ENCODE results near the gene AHNAK. TPM values are rescaled to one million over a fixed set of nuclear protein-coding genes. Genes with fewer than 3 reads are reported as not detected.

AHNAK gene
- total and polyA plus RNA-seq, 2 of the 8 experiments (the other 6 are each of a cell fraction or from before 2014, with no cell fraction given): 2.0 to 5.8 TPM

- no peak overlapping the region for H2BK120ac ChIP-seq (replicated peaks; ENCODE audit: low read depth, low read length)
- H2BK5ac ChIP-seq (ENCODE audit: low read depth, low read length): no peak overlapping the region
- no peak overlapping the region for H2BK15ac ChIP-seq (ENCODE audit: low read length)
- no peak overlapping the region for H2AK5ac ChIP-seq (ENCODE audit: low read depth, low read length)
- ChIA-PET POLR2A (ENCODE audit: partially characterized antibody) (no interaction called here), CTCF (ENCODE audit: partially characterized antibody) (interaction anchor here (0.6 to 1.6 kb wide), 5 partner anchors 10 to 244 kb away, joined by 3 to 8 read pairs (median 3); no protein-coding TSS in a partner anchor)
- no peaks in the 10 kb centered on the region for H3K36me3 ChIP-seq (ENCODE audit: control insufficient read depth in 2 of 4, insufficient read depth in 4 of 4, low read length in 3 of 4)
- no peaks in the 10 kb centered on the region for H3K23me2 ChIP-seq (ENCODE audit: low read depth, low read length)
- H3K27ac ChIP-seq (ENCODE audit: low read depth, low read length): no peak overlapping the region
- H3K27me3 ChIP-seq (replicated peaks in 1 of 4; ENCODE audit: control insufficient read depth in 3 of 4, extremely low read depth in 1 of 4, insufficient read depth in 3 of 4, low read length in 3 of 4): no peaks in the 10 kb centered on the region
- 97% methylated on average over 6 of the region's 6 CpGs; no CpG with 5 or more reads in 1 of the 2 experiments for WGBS, 2 experiments (ENCODE audit: extremely low coverage in 1 of 2, insufficient coverage in 1 of 2, insufficient read length in 1 of 2, insufficient replicate concordance in 2 of 2, low coverage in 1 of 2, low lambda C conversion rate in 2 of 2, missing lambda C conversion rate in 1 of 2)
- no peaks in the 10 kb centered on the region for H3K79me1 ChIP-seq (ENCODE audit: low read depth, low read length)
- H3K4me1 ChIP-seq (replicated peaks in 1 of 4; ENCODE audit: control insufficient read depth in 3 of 4, insufficient read depth in 4 of 4, low read length in 3 of 4): no peaks in the 10 kb centered on the region
- no peak overlapping the region for H3K4ac ChIP-seq (replicated peaks; ENCODE audit: insufficient read length, low read depth, low read length)
- H3K9me3 ChIP-seq (ENCODE audit: insufficient read depth in 2 of 2, low read depth in 1 of 2, low read length in 1 of 2): no peaks in the 10 kb centered on the region
- no peak overlapping the region for H4K5ac ChIP-seq (ENCODE audit: insufficient read length, low read depth, low read length)
- no peak overlapping the region for H3K23ac ChIP-seq (ENCODE audit: insufficient read length)
- no peak overlapping the region for H3K9ac ChIP-seq (replicated peaks in 1 of 4; ENCODE audit: extremely low read depth in 1 of 4, low read depth in 3 of 4, low read length in 3 of 4)
- H3K56ac ChIP-seq (replicated peaks; ENCODE audit: insufficient read length, low read depth, low read length): no peak overlapping the region
- H3K18ac ChIP-seq (ENCODE audit: extremely low read depth, low read length): no peak overlapping the region
- H3K14ac ChIP-seq (ENCODE audit: insufficient read length): no peak overlapping the region
- FAIRE-seq (no peak), DNase-seq (ENCODE audit: low read depth in 1 of 2, low spot score in 2 of 2) (no peak)
- H2BK12ac ChIP-seq (ENCODE audit: low read depth, low read length): no peak overlapping the region
- H2BK20ac ChIP-seq (ENCODE audit: low read length): no peak overlapping the region
- H3K4me3 ChIP-seq (ENCODE audit: extremely low read depth in 1 of 4, insufficient read depth in 2 of 4, low read depth in 3 of 4, low read length in 4 of 4): no peak overlapping the region
- H3K4me2 ChIP-seq (ENCODE audit: insufficient read depth in 1 of 2, low read depth in 2 of 2, low read length in 2 of 2): no peak overlapping the region
- TF ChIP-seq BCL11A (IDR thresholded peaks at IDR 0.05; ENCODE audit: low read depth in 2 of 2, low read length in 2 of 2): no peak
- TF ChIP-seq BACH1 (IDR thresholded peaks at IDR 0.05; ENCODE audit: low read length): no peak
- no peak for TF ChIP-seq USF2 (IDR thresholded peaks at IDR 0.05; ENCODE audit: low read length)
- no peaks in the 10 kb centered on the region for H4K20me1 ChIP-seq (replicated peaks in 1 of 2; ENCODE audit: control insufficient read depth in 1 of 2, insufficient read depth in 2 of 2, low read length in 2 of 2)
- no peak overlapping the region for H4K91ac ChIP-seq (replicated peaks; ENCODE audit: insufficient read length, low read length)
- H4K8ac ChIP-seq (ENCODE audit: extremely low read depth, insufficient read depth, low read length): no peak overlapping the region
- no peaks in the 10 kb centered on the region for H3K79me2 ChIP-seq (ENCODE audit: control insufficient read depth in 1 of 2, insufficient read depth in 2 of 2, low read length in 2 of 2)
- no peak overlapping the region for H2AFZ ChIP-seq (ENCODE audit: low read length)
Measured at GRCh38 chr11:62383822-62384221, 162.8 kb downstream of the AHNAK start.
